ENCODE results near the gene NOTO. TPM values are rescaled to one million over a fixed set of nuclear protein-coding genes. Genes with fewer than 3 reads are reported as not detected.

The NOTO gene
- total and polyA plus RNA-seq, 2 donors (not counting 3 experiments of a cell fraction or from before 2014, with no cell fraction given): not detected

DNA sequence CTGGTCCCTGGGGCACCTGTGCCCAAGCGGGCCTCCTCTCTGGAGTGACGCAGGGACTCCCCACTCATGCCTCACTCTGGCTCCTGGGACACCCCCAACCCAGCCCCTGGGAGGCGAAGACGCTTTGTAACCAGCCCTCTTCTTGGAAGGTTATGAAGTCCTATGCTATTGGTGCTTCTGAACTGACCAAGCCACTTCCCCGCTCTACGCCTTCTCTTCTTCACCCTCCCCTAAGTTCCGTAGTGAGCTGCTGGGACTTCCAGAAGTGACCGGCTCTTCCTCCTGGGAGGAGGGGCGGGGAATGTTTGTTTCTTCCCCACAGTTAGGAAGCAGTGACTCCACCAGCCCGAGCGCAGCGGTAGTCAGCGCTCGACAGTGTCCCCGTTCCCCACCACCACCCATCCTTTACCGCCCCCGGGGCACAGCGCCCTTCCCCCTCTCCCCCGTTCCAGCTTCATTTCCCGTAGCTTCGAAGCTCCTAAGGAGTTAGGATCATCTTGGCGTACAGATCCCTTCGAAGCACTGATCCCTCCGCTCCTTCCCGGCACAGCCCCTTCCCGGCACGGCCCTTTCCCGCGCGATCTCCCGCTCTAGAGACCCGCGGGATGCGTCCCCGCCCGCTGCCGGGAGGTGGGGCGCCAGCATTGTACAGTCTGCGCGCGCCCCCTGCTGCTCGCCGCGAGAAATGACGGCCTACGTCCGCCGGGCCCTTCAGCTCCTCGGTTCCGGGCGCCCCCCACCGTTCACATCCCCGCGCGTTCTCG is 25.3 kb upstream of the NOTO start:
- peak; percentile 87 for DNase-seq (ENCODE audit: low read depth, low spot score)
- peak overlapping the region; percentile 80 for H2AFZ ChIP-seq (ENCODE audit: low read depth, low read length)
- peak overlapping the region; percentile 60 for H3K4me2 ChIP-seq (ENCODE audit: insufficient read depth, low read length)
- H3K79me2 ChIP-seq (ENCODE audit: control insufficient read depth, insufficient read depth, low read length): no peaks in the 10 kb centered on the region
- ChIA-PET CTCF (interaction anchor here (0.6 to 4.2 kb wide), 70 partner anchors 9 to 431 kb away, joined by 3 to 261 read pairs (median 4); partner anchors contain the start of genes EMX1, NOTO, PRADC1 and RAB11FIP5), POLR2A (interaction anchor here (0.6 to 1.3 kb wide), 4 partner anchors 158 to 294 kb away, joined by 3 to 6 read pairs (median 4); no protein-coding TSS in a partner anchor)
- peak overlapping the region; percentile 13 to 42 (median 18) for H3K4me3 ChIP-seq (replicated peaks in 1 of 3; ENCODE audit: insufficient read depth in 1 of 3, low read depth in 1 of 3, low read length in 3 of 3)
- peak overlapping the region; percentile 11 for H3K27ac ChIP-seq (ENCODE audit: insufficient read depth, low read depth, low read length)
- H3K9me3 ChIP-seq (replicated peaks; ENCODE audit: control insufficient read depth, insufficient read depth, low read length): no peaks in the 10 kb centered on the region
- FAIRE-seq: peak; percentile 92
- H3K9ac ChIP-seq (replicated peaks; ENCODE audit: extremely low read depth, insufficient read depth, low read length): peak overlapping the region; percentile 66
- dilution Hi-C loops (cut with MboI; ENCODE audit: extremely low pct_ligation_motif_present, low sequenced_read_pairs) (no loop called here), intact Hi-C loops (cut with micrococcal nuclease) (loop anchor here (1.0 to 5.0 kb wide), 7 partner anchors 14 to 400 kb away; partner anchors contain the start of genes CCT7 and SMYD5)
- H3K9me1 ChIP-seq (replicated peaks; ENCODE audit: control insufficient read depth, extremely low read depth, insufficient read depth, low read length): no peaks in the 10 kb centered on the region
- H4K20me1 ChIP-seq (replicated peaks; ENCODE audit: control insufficient read depth, extremely low read depth, insufficient read depth, low read length): no peaks in the 10 kb centered on the region
- H3K36me3 ChIP-seq (ENCODE audit: control insufficient read depth in 2 of 2, extremely low read depth in 1 of 2, insufficient read depth in 2 of 2, low read length in 2 of 2): no peaks in the 10 kb centered on the region
- peaks cover 7 to 14% of the 10 kb centered on the region in 2 experiments for H3K27me3 ChIP-seq (ENCODE audit: control insufficient read depth in 2 of 2, insufficient read depth in 2 of 2, low read length in 2 of 2)
- H3K4me1 ChIP-seq (ENCODE audit: control insufficient read depth, extremely low read depth, insufficient read depth, low read length): peaks cover 32% of the 10 kb centered on the region
- no TSS peak for BruUV-seq (replicated peaks)
- TF ChIP-seq, protein P1, sequence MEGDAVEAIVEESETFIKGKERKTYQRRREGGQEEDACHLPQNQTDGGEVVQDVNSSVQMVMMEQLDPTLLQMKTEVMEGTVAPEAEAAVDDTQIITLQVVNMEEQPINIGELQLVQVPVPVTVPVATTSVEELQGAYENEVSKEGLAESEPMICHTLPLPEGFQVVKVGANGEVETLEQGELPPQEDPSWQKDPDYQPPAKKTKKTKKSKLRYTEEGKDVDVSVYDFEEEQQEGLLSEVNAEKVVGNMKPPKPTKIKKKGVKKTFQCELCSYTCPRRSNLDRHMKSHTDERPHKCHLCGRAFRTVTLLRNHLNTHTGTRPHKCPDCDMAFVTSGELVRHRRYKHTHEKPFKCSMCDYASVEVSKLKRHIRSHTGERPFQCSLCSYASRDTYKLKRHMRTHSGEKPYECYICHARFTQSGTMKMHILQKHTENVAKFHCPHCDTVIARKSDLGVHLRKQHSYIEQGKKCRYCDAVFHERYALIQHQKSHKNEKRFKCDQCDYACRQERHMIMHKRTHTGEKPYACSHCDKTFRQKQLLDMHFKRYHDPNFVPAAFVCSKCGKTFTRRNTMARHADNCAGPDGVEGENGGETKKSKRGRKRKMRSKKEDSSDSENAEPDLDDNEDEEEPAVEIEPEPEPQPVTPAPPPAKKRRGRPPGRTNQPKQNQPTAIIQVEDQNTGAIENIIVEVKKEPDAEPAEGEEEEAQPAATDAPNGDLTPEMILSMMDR (IDR thresholded peaks at IDR 0.05; ENCODE audit: extremely low read depth in 1 of 2, insufficient read depth in 1 of 2, low read depth in 1 of 2, low read length in 2 of 2): peak; percentile 98 to 99
- no peak for TF ChIP-seq EZH2 (IDR thresholded peaks at IDR 0.05; ENCODE audit: borderline replicate concordance, low read depth, low read length, severe bottlenecking)
- TF ChIP-seq, protein P2, sequence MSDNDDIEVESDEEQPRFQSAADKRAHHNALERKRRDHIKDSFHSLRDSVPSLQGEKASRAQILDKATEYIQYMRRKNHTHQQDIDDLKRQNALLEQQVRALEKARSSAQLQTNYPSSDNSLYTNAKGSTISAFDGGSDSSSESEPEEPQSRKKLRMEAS (IDR thresholded peaks at IDR 0.05; ENCODE audit: insufficient read depth, insufficient read length): peak; percentile 40
- TF ChIP-seq JUN (IDR thresholded peaks at IDR 0.05; ENCODE audit: borderline replicate concordance, insufficient read depth, insufficient read length, low read depth): no peak
- TF ChIP-seq POLR2A (IDR thresholded peaks at IDR 0.05; ENCODE audit: low read depth, low read length): no peak

All from endothelial cell of umbilical vein (primary cell).